H1 (cell line): ENCODE results near the gene EVI2B. TPM values are rescaled to one million over a fixed set of nuclear protein-coding genes. Genes with fewer than 3 reads are reported as not detected.

Source experiments
- CTCF ChIA-PET: fragments of 300-600 bp; sonication (Branson Sonifier 250); formaldehyde crosslinking; loops from one replicate; lab custom pipeline; 2021; ENCODE audit not compliant: partially characterized antibody; lab: Charles Lee
- POLR2A ChIA-PET: fragments of 300-600 bp; sonication (Branson Sonifier 250); formaldehyde crosslinking; loops from one replicate; lab custom pipeline; 2021; ENCODE audit warnings: inconsistent platforms; ENCODE audit not compliant: partially characterized antibody; lab: Charles Lee
- DNase-seq, 2 experiments: peaks; one replicate each; pipeline versions ENCODE4 v3.0.0 to v3.0.0-alpha.2; 2010 to 2022; ENCODE audit warnings: low spot score in 2 of 2, low read depth in 1 of 2, mixed read lengths in 1 of 2
- FAIRE-seq: peaks from 2 replicates; lab custom pipeline; 2011; peaks lifted over from hg19 to GRCh38; lab: Jason Lieb, UNC
- H2AFZ ChIP-seq: 2 replicates; pipeline ENCODE4 v1.8.1; 2012; ENCODE audit warnings: low read length, inconsistent platforms
- H2AK5ac ChIP-seq: 2 replicates; pipeline ENCODE4 v1.6.1; 2013; ENCODE audit warnings: low read depth, low read length
- H2BK120ac ChIP-seq: replicated peaks from 2 replicates; pipeline ENCODE3; 2013; ENCODE audit warnings: low read depth, low read length, inconsistent platforms
- H2BK12ac ChIP-seq: 2 replicates; pipeline ENCODE4 v1.6.1; 2013; ENCODE audit warnings: low read depth, low read length
- H2BK15ac ChIP-seq: 2 replicates; pipeline ENCODE4 v1.6.1; 2013; ENCODE audit warnings: low read length
- H2BK20ac ChIP-seq: 2 replicates; pipeline ENCODE4 v1.6.1; 2013; ENCODE audit warnings: low read length
- H2BK5ac ChIP-seq: 2 replicates; pipeline ENCODE4 v1.6.1; 2013; ENCODE audit warnings: low read depth, low read length
- H3K14ac ChIP-seq: 2 replicates; pipeline ENCODE4 v1.6.1; 2013; ENCODE audit warnings: inconsistent platforms; ENCODE audit not compliant: insufficient read length
- H3K18ac ChIP-seq: 2 replicates; pipeline ENCODE4 v1.6.1; 2013; ENCODE audit warnings: low read length; ENCODE audit errors: extremely low read depth
- H3K23ac ChIP-seq: 2 replicates; pipeline ENCODE4 v1.6.1; 2013; ENCODE audit warnings: inconsistent platforms; ENCODE audit not compliant: insufficient read length
- H3K23me2 ChIP-seq: 2 replicates; pipeline ENCODE4 v1.6.1; 2013; ENCODE audit warnings: low read depth, low read length
- H3K27ac ChIP-seq: 2 replicates; pipeline ENCODE4 v1.6.1; 2011; ENCODE audit warnings: low read depth, low read length, inconsistent platforms
- H3K27me3 ChIP-seq, 4 experiments: replicated peaks in 1 of 4; 1 replicate in 1 of 4; 2 replicates in 3 of 4; pipeline versions ENCODE4 v1.6.1 to v1.8.1; 2011 to 2013; ENCODE audit warnings: low read length in 3 of 4, mild to moderate bottlenecking in 3 of 4, inconsistent platforms in 2 of 4, mixed read lengths in 2 of 4, moderate library complexity in 1 of 4; ENCODE audit not compliant: control insufficient read depth in 3 of 4, insufficient read depth in 3 of 4; ENCODE audit errors: extremely low read depth in 1 of 4
- H3K36me3 ChIP-seq, 4 experiments: 2 replicates each; pipeline versions ENCODE4 v1.6.1 to v1.8.1; 2011 to 2013; ENCODE audit warnings: mild to moderate bottlenecking in 4 of 4, low read length in 3 of 4, moderate library complexity in 2 of 4, control low read depth in 1 of 4, inconsistent platforms in 1 of 4; ENCODE audit not compliant: insufficient read depth in 4 of 4, control insufficient read depth in 2 of 4
- H3K4ac ChIP-seq: replicated peaks from 2 replicates; pipeline ENCODE3; 2013; ENCODE audit warnings: low read length, low read depth, mixed read lengths, inconsistent platforms; ENCODE audit not compliant: insufficient read length
- H3K4me1 ChIP-seq, 4 experiments: replicated peaks in 1 of 4; 1 replicate in 1 of 4; 2 replicates in 3 of 4; pipeline versions ENCODE4 v1.6.1 to v1.8.1; 2011 to 2013; ENCODE audit warnings: low read length in 3 of 4, inconsistent platforms in 2 of 4, mixed read lengths in 1 of 4; ENCODE audit not compliant: insufficient read depth in 4 of 4, control insufficient read depth in 3 of 4
- H3K4me2 ChIP-seq, 2 experiments: 2 replicates each; pipeline versions ENCODE4 v1.6.1 to v1.8.1; 2011 to 2013; ENCODE audit warnings: low read depth in 2 of 2, low read length in 2 of 2, control low read depth in 1 of 2, inconsistent platforms in 1 of 2, mild to moderate bottlenecking in 1 of 2; ENCODE audit not compliant: insufficient read depth in 1 of 2
- H3K4me3 ChIP-seq, 4 experiments: fragments of 200-600, 300-600 bp in 1 of 4; sonication (generic), shearing (Covaris generic), sonication (Bioruptor Twin) in 1 of 4; 2 replicates each; pipeline versions ENCODE4 v1.5.1 to v1.8.1; 2011 to 2016; ENCODE audit warnings: low read length in 4 of 4, low read depth in 3 of 4, control low read depth in 2 of 4, inconsistent platforms in 2 of 4, mild to moderate bottlenecking in 2 of 4, mixed read lengths in 1 of 4, moderate library complexity in 1 of 4; ENCODE audit not compliant: insufficient read depth in 2 of 4; ENCODE audit errors: extremely low read depth in 1 of 4
- H3K56ac ChIP-seq: replicated peaks from 2 replicates; pipeline ENCODE3; 2013; ENCODE audit warnings: low read depth, mild to moderate bottlenecking, mixed read lengths, low read length, inconsistent platforms; ENCODE audit not compliant: insufficient read length
- H3K79me1 ChIP-seq: 2 replicates; pipeline ENCODE4 v1.6.1; 2013; ENCODE audit warnings: low read depth, low read length, control low read depth
- H3K79me2 ChIP-seq, 2 experiments: 2 replicates each; pipeline versions ENCODE4 v1.6.1 to v1.8.1; 2012 to 2013; ENCODE audit warnings: low read length in 2 of 2, mild to moderate bottlenecking in 2 of 2, inconsistent platforms in 1 of 2; ENCODE audit not compliant: insufficient read depth in 2 of 2, control insufficient read depth in 1 of 2
- H3K9ac ChIP-seq, 4 experiments: replicated peaks in 1 of 4; 1 replicate in 1 of 4; 2 replicates in 3 of 4; pipeline versions ENCODE4 v1.6.1 to v1.8.1; 2011 to 2013; ENCODE audit warnings: low read depth in 3 of 4, low read length in 3 of 4, control low read depth in 2 of 4, mild to moderate bottlenecking in 2 of 4, moderate library complexity in 2 of 4, inconsistent platforms in 1 of 4; ENCODE audit errors: extremely low read depth in 1 of 4
- H3K9me3 ChIP-seq, 2 experiments: 2 replicates each; pipeline versions ENCODE4 v1.6.1 to v1.8.1; 2012 to 2013; ENCODE audit warnings: mild to moderate bottlenecking in 2 of 2, moderate library complexity in 2 of 2, control low read depth in 1 of 2, inconsistent platforms in 1 of 2, low read depth in 1 of 2, low read length in 1 of 2, mixed read lengths in 1 of 2; ENCODE audit not compliant: insufficient read depth in 2 of 2
- H4K20me1 ChIP-seq, 2 experiments: replicated peaks in 1 of 2; 2 replicates each; pipeline versions ENCODE3 to v1.8.1; 2011 to 2013; ENCODE audit warnings: inconsistent platforms in 2 of 2, low read length in 2 of 2, mild to moderate bottlenecking in 1 of 2; ENCODE audit not compliant: insufficient read depth in 2 of 2, control insufficient read depth in 1 of 2
- H4K5ac ChIP-seq: 2 replicates; pipeline ENCODE4 v1.6.1; 2013; ENCODE audit warnings: low read length, low read depth, mixed read lengths, inconsistent platforms; ENCODE audit not compliant: insufficient read length
- H4K8ac ChIP-seq: 2 replicates; pipeline ENCODE4 v1.8.0; 2013; ENCODE audit warnings: mild to moderate bottlenecking, moderate library complexity, low read length, inconsistent platforms; ENCODE audit not compliant: insufficient read depth; ENCODE audit errors: extremely low read depth
- H4K91ac ChIP-seq: replicated peaks from 2 replicates; pipeline ENCODE3; 2013; ENCODE audit warnings: low read length, mixed read lengths, inconsistent platforms; ENCODE audit not compliant: insufficient read length
- BRCA1 ChIP-seq: IDR thresholded peaks from 2 replicates; pipeline ENCODE4 v1.6.1; 2012; ENCODE audit warnings: low read depth, low read length, improper control_type of control experiment
- CREB1 ChIP-seq: IDR thresholded peaks from 2 replicates; pipeline ENCODE4 v1.6.1; 2012; ENCODE audit warnings: inconsistent platforms
- JUN ChIP-seq: IDR thresholded peaks from 2 replicates; pipeline ENCODE4 v1.6.1; 2011; ENCODE audit warnings: low read depth, mild to moderate bottlenecking, improper control_type of control experiment, low read length
- JUND ChIP-seq: IDR thresholded peaks from 2 replicates; pipeline ENCODE4 v1.6.1; 2011; ENCODE audit warnings: mild to moderate bottlenecking, improper control_type of control experiment, low read length
- KDM4A ChIP-seq: IDR thresholded peaks from one replicate; pipeline ENCODE4 v1.7.1; 2012; ENCODE audit warnings: low read depth, mild to moderate bottlenecking, moderate library complexity, low read length, inconsistent platforms; ENCODE audit not compliant: severe bottlenecking
- SIN3A ChIP-seq, 2 experiments: IDR thresholded peaks in 1 of 2; conservative IDR thresholded peaks in 1 of 2; 2 replicates each; pipeline ENCODE4 v1.6.1; 2011 to 2012; ENCODE audit warnings: low read length in 2 of 2, improper control_type of control experiment in 1 of 2, low read depth in 1 of 2, mild to moderate bottlenecking in 1 of 2
- SUZ12 ChIP-seq: fragments of 200-600 bp; sonication (generic); IDR thresholded peaks from 2 replicates; pipeline ENCODE4 v1.6.1; 2012; ENCODE audit warnings: mild to moderate bottlenecking, inconsistent platforms, low read length, moderate library complexity, mixed read lengths
- TBP ChIP-seq: IDR thresholded peaks from 2 replicates; pipeline ENCODE4 v1.6.1; 2011; ENCODE audit warnings: low read depth, low read length, improper control_type of control experiment
- WGBS, 2 experiments: shearing (Covaris generic) in 1 of 2; methylation state at CpG; one replicate each; pipeline versions ENCODE4 v1.1.6 to v1.1.7; 2013 to 2015; ENCODE audit warnings: low lambda C conversion rate in 2 of 2, mixed read lengths in 2 of 2, inconsistent platforms in 1 of 2, low coverage in 1 of 2, missing lambda C conversion rate in 1 of 2; ENCODE audit not compliant: insufficient replicate concordance in 2 of 2, insufficient coverage in 1 of 2, insufficient read length in 1 of 2; ENCODE audit errors: extremely low coverage in 1 of 2, missing lambda C conversion rate in 1 of 2; 5-methylcytosine and 5-hydroxymethylcytosine counted together
- polyA plus RNA-seq, 7 experiments: library from polyadenylated mRNA; depleted of rRNA in 3 of 7; stranded (reverse) in 5 of 7; unstranded in 2 of 7; fragments of >200 nt in 5 of 7; fragments of 200-250 nt in 2 of 7; gene quantifications; 1 replicate in 5 of 7; 2 replicates in 1 of 7; 4 replicates in 1 of 7; pipeline versions ENCODE4 v1.2.1 to v1.2.3, GENCODE V29; 2011 to 2013; ENCODE audit warnings: missing spikeins in 2 of 7, mixed read lengths in 2 of 7
- total RNA-seq: library from RNA; stranded (reverse); fragmentation: NEBNext Ultra II Directional; extraction: Animal tissue kit (Norgen Biotek cat#: 25700); gene quantifications from 2 replicates; pipeline ENCODE4 v1.2.1, GENCODE V29; 2021

The EVI2B gene
- total and polyA plus RNA-seq, 2 of the 8 experiments (the other 6 are each of a cell fraction or from before 2014, with no cell fraction given), result not detected

- Histone ChIP-seq H3K79me1 (no peaks in the 10 kb centered on the region), H2AK5ac (no peak within 1 kb of the TSS), H2BK12ac (no peak within 1 kb of the TSS), H2BK20ac (no peak within 1 kb of the TSS), H4K20me1 (no peaks in the 10 kb centered on the region), H2BK15ac (no peak within 1 kb of the TSS), H3K14ac (no peak within 1 kb of the TSS), H4K5ac (no peak within 1 kb of the TSS), H3K23me2 (no peaks in the 10 kb centered on the region), H3K79me2 (no peaks in the 10 kb centered on the region), H4K8ac (no peak within 1 kb of the TSS), H4K91ac (no peak within 1 kb of the TSS), H3K27ac (no peak within 1 kb of the TSS), H3K18ac (no peak within 1 kb of the TSS), H3K9ac (no peak within 1 kb of the TSS), H2BK5ac (no peak within 1 kb of the TSS), H2AFZ (no peak within 1 kb of the TSS), H3K4ac (no peak within 1 kb of the TSS), H3K56ac (no peak within 1 kb of the TSS), H3K4me2 (no peak within 1 kb of the TSS), H3K4me1 (0 out of 7 replicates have a peak, but pooled peaks cover 0 to 4% (median 0%) of the 10 kb centered on the region in 4 experiments), H3K27me3 (no peaks in the 10 kb centered on the region), H3K4me3 (no peak within 1 kb of the TSS)
- no peak for DNase-seq
- 80% methylated on average over 3 of the region's 3 CpGs; no CpG with 5 or more reads in 1 of the 2 experiments for WGBS, 2 experiments
- ChIA-PET CTCF (no interaction called here), POLR2A (no interaction called here)
- TF ChIP-seq CREB1 (no peak), KDM4A (no peak), SIN3A (conservative IDR thresholded peaks at IDR 0.05 in 1 of 2, IDR thresholded peaks at IDR 0.05 in 1 of 2; ENCODE audit: low read depth in 1 of 2, low read length in 2 of 2) (no peak), JUND (no peak), SUZ12 (no peak), BRCA1 (no peak), JUN (no peak), TBP (no peak)
- TF ChIP-seq, all 59 proteins: peak for 0
- no peak for FAIRE-seq
- H3K36me3 ChIP-seq, result peaks cover 0 to 4% (median 1%) of the 10 kb centered on the region in 4 experiments; a peak in 3 of 8 replicates
- no peak within 1 kb of the TSS for H2BK120ac ChIP-seq
- H3K23ac ChIP-seq, result no peak within 1 kb of the TSS
- no peaks in the 10 kb centered on the region for H3K9me3 ChIP-seq
Observed at GRCh38 chr17:31321481-31321880, 7.6 kb upstream of the EVI2B start, which contains the start of gene EVI2A. EVI2A (minus strand) TSS chr17:31321622; CDS start chr17:31319013, 2,609 bp downstream.
